K562 (cell line): Measurements from ENCODE around the gene RNASE7. TPM values are rescaled to one million over a fixed set of nuclear protein-coding genes. Genes with fewer than 3 reads are reported as not detected.

ENCODE experiments used
- ATAC-seq: fragments of 200-7000 bp; cut with Tn5 transposase; 3 replicates; pipeline ENCODE4 v1.9.1; 2020; ENCODE audit warnings: moderate library complexity
- BruUV-seq: library from RNA; stranded (reverse); fragments of 400-500 nt; replicated peaks from 2 replicates; lab custom pipeline; 2021; lab: Mats Ljungman, UMichigan
- CTCF ChIA-PET: fragments of 300-600 bp; formaldehyde crosslinking; extraction: SDS; loops from one replicate; lab custom pipeline; 2021; ENCODE audit warnings: low intra/inter-chr PET ratio; lab: Yijun Ruan, JAX
- POLR2A ChIA-PET: fragments of 300-600, 350-650 bp; sonication (Branson Sonifier 250); formaldehyde crosslinking; extraction: SDS; loops from one replicate; lab custom pipeline; 2021; ENCODE audit warnings: antibody characterized with exemption, inconsistent platforms; lab: Yijun Ruan, JAX
- DNase-seq, 4 experiments: peaks; one replicate each; pipeline versions ENCODE4 v3.0.0 to v3.0.0-alpha.2; 2011 to 2018; ENCODE audit warnings: low spot score in 3 of 4, mixed read lengths in 3 of 4; ENCODE audit errors: extremely low read depth in 1 of 4
- FAIRE-seq: peaks from 2 replicates; lab custom pipeline; 2011; peaks lifted over from hg19 to GRCh38; lab: Jason Lieb, UNC
- H2AFZ ChIP-seq: 2 replicates; pipeline ENCODE4 v1.6.0; 2011; ENCODE audit warnings: low read depth, low read length, control low read depth, inconsistent platforms
- H3K27ac ChIP-seq: fragments of 200-600 bp; 3 replicates; pipeline ENCODE4 v1.8.0; 2011; ENCODE audit warnings: low read depth, mild to moderate bottlenecking, control low read depth, inconsistent platforms, low read length, moderate library complexity, mixed read lengths; ENCODE audit errors: extremely low read depth
- H3K27me3 ChIP-seq, 2 experiments: fragments of 300-600 bp in 1 of 2; 2 replicates in 1 of 2; 3 replicates in 1 of 2; pipeline versions ENCODE4 v1.6.0 to v1.8.0; 2011; ENCODE audit warnings: inconsistent platforms in 2 of 2, low read length in 2 of 2, mild to moderate bottlenecking in 1 of 2, mixed read lengths in 1 of 2, moderate library complexity in 1 of 2; ENCODE audit not compliant: control insufficient read depth in 2 of 2, insufficient read depth in 2 of 2
- H3K36me3 ChIP-seq: fragments of 300-600 bp; 3 replicates; pipeline ENCODE4 v1.8.0; 2011; ENCODE audit warnings: mild to moderate bottlenecking, low read length, inconsistent platforms; ENCODE audit not compliant: control insufficient read depth, insufficient read depth
- H3K4me1 ChIP-seq, 2 experiments: fragments of 200-600 bp in 1 of 2; replicated peaks in 1 of 2; 2 replicates in 1 of 2; 3 replicates in 1 of 2; pipeline versions ENCODE4 v1.5.1 to v1.8.0; 2011; ENCODE audit warnings: inconsistent platforms in 2 of 2, low read length in 2 of 2, mild to moderate bottlenecking in 1 of 2, mixed read lengths in 1 of 2, moderate library complexity in 1 of 2; ENCODE audit not compliant: control insufficient read depth in 2 of 2, insufficient read depth in 2 of 2
- H3K4me2 ChIP-seq: 2 replicates; pipeline ENCODE4 v1.6.1; 2011; ENCODE audit warnings: low read length, control low read depth, inconsistent platforms, mixed read lengths; ENCODE audit not compliant: insufficient read depth
- H3K4me3 ChIP-seq: fragments of 200-600 bp; sonication (generic), shearing (Covaris generic); 2 replicates; pipeline ENCODE4 v1.5.1; 2016; ENCODE audit warnings: control low read depth, inconsistent platforms
- H3K79me2 ChIP-seq: fragments of 200-600 bp; 3 replicates; pipeline ENCODE4 v1.8.0; 2011; ENCODE audit warnings: low read length, inconsistent platforms; ENCODE audit not compliant: control insufficient read depth, insufficient read depth
- H3K9ac ChIP-seq, 2 experiments: 2 replicates each; pipeline versions ENCODE4 v1.6.0 to v1.6.1; 2011; ENCODE audit warnings: low read depth in 2 of 2, low read length in 2 of 2, control low read depth in 1 of 2, inconsistent platforms in 1 of 2, mild to moderate bottlenecking in 1 of 2, mixed read lengths in 1 of 2; ENCODE audit not compliant: insufficient read depth in 1 of 2
- H3K9me1 ChIP-seq: one replicate; pipeline ENCODE4 v1.6.0; 2011; ENCODE audit warnings: inconsistent platforms, mild to moderate bottlenecking, low read length, moderate library complexity; ENCODE audit not compliant: control insufficient read depth, insufficient read depth
- H3K9me3 ChIP-seq: replicated peaks from 2 replicates; pipeline ENCODE4 v1.5.1; 2011; ENCODE audit warnings: low read depth, low read length, inconsistent platforms; ENCODE audit not compliant: control insufficient read depth, insufficient read depth
- H4K20me1 ChIP-seq: replicated peaks from 2 replicates; pipeline ENCODE4 v1.6.1; 2011; ENCODE audit warnings: low read length, inconsistent platforms, mixed read lengths; ENCODE audit not compliant: control insufficient read depth, insufficient read depth
- ATF1 ChIP-seq, 2 experiments: fragments of 450-650 bp in 1 of 2; IDR thresholded peaks; 2 replicates each; pipeline ENCODE4 v1.6.1; 2016; ENCODE audit warnings: missing compliant biosample characterization in 1 of 2, missing genetic modification characterization in 1 of 2
- CTBP1 ChIP-seq: fragments of 450-650 bp; IDR thresholded peaks from 2 replicates; pipeline ENCODE4 v1.6.1; 2016; ENCODE audit warnings: borderline replicate concordance
- ESRRA ChIP-seq: fragments of 450-650 bp; IDR thresholded peaks from 2 replicates; pipeline ENCODE4 v1.6.1; 2014; ENCODE audit warnings: low read depth, mild to moderate bottlenecking, moderate library complexity, borderline replicate concordance
- KLF13 ChIP-seq: fragments of 450-650 bp; IDR thresholded peaks from 2 replicates; pipeline ENCODE4 v1.6.1; 2016; ENCODE audit warnings: missing genetic modification characterization, low read depth, mild to moderate bottlenecking, missing compliant biosample characterization, moderate library complexity, borderline replicate concordance
- MEIS2 ChIP-seq: fragments of 450-650 bp; IDR thresholded peaks from 2 replicates; pipeline ENCODE4 v1.6.1; 2014; ENCODE audit warnings: mild to moderate bottlenecking; ENCODE audit not compliant: partially characterized antibody
- RAD21 ChIP-seq, 2 experiments: fragments of 250-450 bp in 1 of 2; fragments of 450-650 bp in 1 of 2; sonication (Bioruptor Pico) in 1 of 2; formaldehyde crosslinking in 1 of 2; IDR thresholded peaks in 1 of 2; conservative IDR thresholded peaks in 1 of 2; 2 replicates each; pipeline versions ENCODE4 v1.4.0 to v1.8.0; 2020 to 2022; ENCODE audit warnings: mild to moderate bottlenecking in 2 of 2, moderate library complexity in 1 of 2
- SMC3 ChIP-seq: conservative IDR thresholded peaks from 2 replicates; pipeline ENCODE4 v1.6.1; 2011; ENCODE audit warnings: low read depth, low read length, improper control_type of control experiment; ENCODE audit not compliant: insufficient read depth
- TEAD1 ChIP-seq, 2 experiments: fragments of 450-650 bp in 1 of 2; sonication (generic) in 1 of 2; formaldehyde crosslinking; IDR thresholded peaks; 2 replicates each; pipeline versions ENCODE4 v1.4.0 to v1.8.0; 2020 to 2022; ENCODE audit warnings: mild to moderate bottlenecking in 2 of 2, missing genetic modification reagents in 1 of 2
- TRIM28 ChIP-seq: fragments of 450-650 bp; IDR thresholded peaks from 2 replicates; pipeline ENCODE4 v1.6.1; 2017
- XRCC5 ChIP-seq: fragments of 200-400 bp; formaldehyde crosslinking; IDR thresholded peaks from 2 replicates; pipeline ENCODE4 v1.6.1; 2017; ENCODE audit warnings: low read depth, mild to moderate bottlenecking, low read length
- ZKSCAN1 ChIP-seq: fragments of 150-350 bp; IDR thresholded peaks from 2 replicates; pipeline ENCODE4 v1.6.1; 2016; ENCODE audit warnings: low read depth, low read length
- ZNF133 ChIP-seq: fragments of 250-450 bp; sonication (Bioruptor Pico); IDR thresholded peaks from 2 replicates; pipeline ENCODE4 v1.4.0; 2020; ENCODE audit warnings: mild to moderate bottlenecking
- ZNF699 ChIP-seq: fragments of 250-450 bp; sonication (Bioruptor Pico); IDR thresholded peaks from 2 replicates; pipeline ENCODE4 v1.8.0; 2021; ENCODE audit warnings: mild to moderate bottlenecking, moderate library complexity; ENCODE audit not compliant: insufficient replicate concordance
- WGBS: fragments of 100-300 bp; shearing (Covaris generic); methylation state at CpG from one replicate; pipeline ENCODE4 v1.1.6; 2016; ENCODE audit warnings: low coverage, mixed read lengths; ENCODE audit not compliant: insufficient coverage; ENCODE audit errors: missing lambda C conversion rate; 5-methylcytosine and 5-hydroxymethylcytosine counted together
- in situ Hi-C: fragments of 300-500 bp; cut with MboI; formaldehyde crosslinking; loops from 4 replicates; pipeline ENCODE4 v1.15.0; 2018; ENCODE audit warnings: inconsistent platforms, mixed read lengths
- intact Hi-C: fragments of 100-400 bp; cut with micrococcal nuclease; formaldehyde crosslinking; loops from 2 replicates; pipeline ENCODE4 v1.14.2; 2022
- polyA plus RNA-seq, 8 experiments: library from polyadenylated mRNA; depleted of rRNA in 4 of 8; stranded (reverse) in 5 of 8; unstranded in 3 of 8; fragments of >200 nt; fragmentation: Nextera tagmentation in 2 of 8; fragmentation: Illumina TruSeq in 1 of 8; extraction: Ambion mirVana in 2 of 8; extraction: Trizol in 1 of 8; gene quantifications; 2 replicates each; pipeline versions ENCODE4 v1.2.1 to v1.2.3, GENCODE V29; 2011 to 2014; ENCODE audit warnings: inconsistent platforms in 1 of 8, missing spikeins in 1 of 8
- total RNA-seq, 7 experiments: library from RNA; depleted of rRNA in 6 of 7; stranded (reverse); fragments of >200 nt in 6 of 7; fragmentation: Illumina TruSeq in 2 of 7; extraction: Trizol in 2 of 7; gene quantifications; 2 replicates each; pipeline versions ENCODE4 v1.2.1 to v1.2.3, GENCODE V29; 2011 to 2021; ENCODE audit warnings: low replicate concordance in 1 of 7
- TF ChIP-seq, protein P1 (sequence below), 2 experiments: fragments of 450-650 bp in 1 of 2; IDR thresholded peaks; 2 replicates each; pipeline ENCODE4 v1.6.1; 2011 to 2017; ENCODE audit warnings: low read depth in 2 of 2, antibody characterized with exemption in 1 of 2, borderline replicate concordance in 1 of 2, low read length in 1 of 2, mild to moderate bottlenecking in 1 of 2, mixed read lengths in 1 of 2; ENCODE audit not compliant: control insufficient read depth in 1 of 2
- TF ChIP-seq, protein P2 (sequence below): fragments of 450-650 bp; IDR thresholded peaks from 2 replicates; pipeline ENCODE4 v1.6.1; 2016
- TF ChIP-seq, protein P3 (sequence below): fragments of 250-450 bp; sonication (Bioruptor Pico); IDR thresholded peaks from 2 replicates; pipeline ENCODE4 v1.4.0; 2020

Gene RNASE7
- total and polyA plus RNA-seq, 9 of the 15 experiments (the other 6 are each of a cell fraction or from before 2014, with no cell fraction given), result not detected

DNA sequence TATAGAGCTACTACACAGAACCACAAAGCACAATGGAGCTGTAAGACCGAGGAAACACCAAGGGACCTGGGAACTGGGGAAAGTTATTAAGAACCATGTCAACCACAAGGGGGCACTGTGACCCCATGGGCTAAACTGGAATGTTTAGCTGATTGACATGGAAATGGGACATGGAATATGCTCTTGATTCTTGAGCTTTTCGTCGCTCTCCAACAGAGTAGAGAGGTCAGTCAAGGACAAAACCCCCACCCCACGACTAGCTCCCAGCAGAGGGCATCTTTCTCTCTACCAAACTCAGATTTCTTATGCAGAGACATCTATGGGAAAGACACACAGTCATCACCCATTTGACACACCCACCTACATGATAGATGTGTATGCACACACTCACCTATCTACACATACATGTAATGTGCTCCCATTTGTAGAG, 27.4 kb upstream of the RNASE7 start:
- Histone ChIP-seq H3K27ac (no peak overlapping the region), H3K4me3 (no peak overlapping the region), H3K27me3 (no peaks in the 10 kb centered on the region), H3K36me3 (peaks cover 23% of the 10 kb centered on the region; the same call in 1 of the 3 replicates), H3K9me1 (no peaks in the 10 kb centered on the region), H3K79me2 (no peaks in the 10 kb centered on the region), H3K9me3 (no peaks in the 10 kb centered on the region), H3K4me2 (no peak overlapping the region), H3K9ac (no peak overlapping the region), H4K20me1 (no peaks in the 10 kb centered on the region), H3K4me1 (peaks cover 0 to 7% of the 10 kb centered on the region in 2 experiments; a peak in 1 of 5 replicates), H2AFZ (0 out of 2 replicates have a peak overlapping the region, but pooled peaks have one; percentile 19)
- POLR2A ChIA-PET, result interaction anchor here (0.7 to 3.0 kb wide), 10 partner anchors 9 to 189 kb away, joined by 3 to 15 read pairs (median 4); partner anchors contain the start of gene NDRG2
- CTCF ChIA-PET, result interaction anchor here (0.6 to 2.5 kb wide), 6 partner anchors 25 to 93 kb away, joined by 3 to 33 read pairs (median 4); no protein-coding TSS in a partner anchor
- intact Hi-C loops, result loop anchor here (1.0 to 2.0 kb wide), 3 partner anchors 26 to 80 kb away; no protein-coding TSS in a partner anchor
- DNase-seq (peak; percentile 59 to 88 (median 60)), ATAC-seq (peak; percentile 95), FAIRE-seq (peak; percentile 95)
- in situ Hi-C loops, result no loop called here
- no TSS peak for BruUV-seq
- 0% methylated on average over 4 of the region's 4 CpGs for WGBS
- TF ChIP-seq XRCC5 (0 out of 2 replicates have a peak, but pooled peaks have one; percentile 32), TRIM28 (no peak), ATF1 (CRISPR knock-in tag; IDR thresholded peaks at IDR 0.05) (no peak), ATF1 (tag; IDR thresholded peaks at IDR 0.05) (0 out of 2 replicates have a peak, but pooled peaks have one; percentile 26), KLF13 (tag) (no peak), ZNF699 (CRISPR knock-in tag) (no peak), ZNF133 (CRISPR knock-in tag) (no peak), ESRRA (peak; percentile 95), ZKSCAN1 (no peak), CTBP1 (peak; percentile 50; the same call in 1 of the 2 replicates), TEAD1 (CRISPR knock-in tag; IDR thresholded peaks at IDR 0.05) (peak; percentile 45 to 61; a peak in 2 of 4 replicates), MEIS2 (peak; percentile 68), RAD21 (CRISPR knock-in tag; conservative IDR thresholded peaks at IDR 0.05 in 1 of 2, IDR thresholded peaks at IDR 0.05 in 1 of 2) (peak; percentile 92 to 96), SMC3 (peak; percentile 90)
- TF ChIP-seq, protein P1, sequence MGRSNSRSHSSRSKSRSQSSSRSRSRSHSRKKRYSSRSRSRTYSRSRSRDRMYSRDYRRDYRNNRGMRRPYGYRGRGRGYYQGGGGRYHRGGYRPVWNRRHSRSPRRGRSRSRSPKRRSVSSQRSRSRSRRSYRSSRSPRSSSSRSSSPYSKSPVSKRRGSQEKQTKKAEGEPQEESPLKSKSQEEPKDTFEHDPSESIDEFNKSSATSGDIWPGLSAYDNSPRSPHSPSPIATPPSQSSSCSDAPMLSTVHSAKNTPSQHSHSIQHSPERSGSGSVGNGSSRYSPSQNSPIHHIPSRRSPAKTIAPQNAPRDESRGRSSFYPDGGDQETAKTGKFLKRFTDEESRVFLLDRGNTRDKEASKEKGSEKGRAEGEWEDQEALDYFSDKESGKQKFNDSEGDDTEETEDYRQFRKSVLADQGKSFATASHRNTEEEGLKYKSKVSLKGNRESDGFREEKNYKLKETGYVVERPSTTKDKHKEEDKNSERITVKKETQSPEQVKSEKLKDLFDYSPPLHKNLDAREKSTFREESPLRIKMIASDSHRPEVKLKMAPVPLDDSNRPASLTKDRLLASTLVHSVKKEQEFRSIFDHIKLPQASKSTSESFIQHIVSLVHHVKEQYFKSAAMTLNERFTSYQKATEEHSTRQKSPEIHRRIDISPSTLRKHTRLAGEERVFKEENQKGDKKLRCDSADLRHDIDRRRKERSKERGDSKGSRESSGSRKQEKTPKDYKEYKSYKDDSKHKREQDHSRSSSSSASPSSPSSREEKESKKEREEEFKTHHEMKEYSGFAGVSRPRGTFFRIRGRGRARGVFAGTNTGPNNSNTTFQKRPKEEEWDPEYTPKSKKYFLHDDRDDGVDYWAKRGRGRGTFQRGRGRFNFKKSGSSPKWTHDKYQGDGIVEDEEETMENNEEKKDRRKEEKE (IDR thresholded peaks at IDR 0.05; ENCODE audit: borderline replicate concordance in 1 of 2, control insufficient read depth in 1 of 2, low read depth in 2 of 2, low read length in 1 of 2), result no peak
- TF ChIP-seq, protein P2, sequence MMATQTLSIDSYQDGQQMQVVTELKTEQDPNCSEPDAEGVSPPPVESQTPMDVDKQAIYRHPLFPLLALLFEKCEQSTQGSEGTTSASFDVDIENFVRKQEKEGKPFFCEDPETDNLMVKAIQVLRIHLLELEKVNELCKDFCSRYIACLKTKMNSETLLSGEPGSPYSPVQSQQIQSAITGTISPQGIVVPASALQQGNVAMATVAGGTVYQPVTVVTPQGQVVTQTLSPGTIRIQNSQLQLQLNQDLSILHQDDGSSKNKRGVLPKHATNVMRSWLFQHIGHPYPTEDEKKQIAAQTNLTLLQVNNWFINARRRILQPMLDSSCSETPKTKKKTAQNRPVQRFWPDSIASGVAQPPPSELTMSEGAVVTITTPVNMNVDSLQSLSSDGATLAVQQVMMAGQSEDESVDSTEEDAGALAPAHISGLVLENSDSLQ, result peak; percentile 95
- TF ChIP-seq, protein P3, sequence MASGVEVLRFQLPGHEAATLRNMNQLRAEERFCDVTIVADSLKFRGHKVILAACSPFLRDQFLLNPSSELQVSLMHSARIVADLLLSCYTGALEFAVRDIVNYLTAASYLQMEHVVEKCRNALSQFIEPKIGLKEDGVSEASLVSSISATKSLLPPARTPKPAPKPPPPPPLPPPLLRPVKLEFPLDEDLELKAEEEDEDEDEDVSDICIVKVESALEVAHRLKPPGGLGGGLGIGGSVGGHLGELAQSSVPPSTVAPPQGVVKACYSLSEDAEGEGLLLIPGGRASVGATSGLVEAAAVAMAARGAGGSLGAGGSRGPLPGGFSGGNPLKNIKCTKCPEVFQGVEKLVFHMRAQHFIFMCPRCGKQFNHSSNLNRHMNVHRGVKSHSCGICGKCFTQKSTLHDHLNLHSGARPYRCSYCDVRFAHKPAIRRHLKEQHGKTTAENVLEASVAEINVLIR, result no peak
